Fibroblast of pulmonary artery (primary cell): Measurements from ENCODE around the gene NTRK1.

ENCODE experiments used
- DNase-seq: peaks from one replicate; pipeline ENCODE4 v3.0.0-alpha.2; 2010; ENCODE audit warnings: low read depth
- H3K4me3 ChIP-seq: replicated peaks from 2 replicates; pipeline ENCODE4 v1.5.1; 2011; ENCODE audit warnings: low read depth, mild to moderate bottlenecking, control low read depth, low read length, moderate library complexity
- TF ChIP-seq, protein P1 (sequence below): IDR thresholded peaks from 2 replicates; pipeline ENCODE4 v1.5.1; 2011; ENCODE audit warnings: mild to moderate bottlenecking, control low read depth, low read length, inconsistent platforms; ENCODE audit errors: missing control alignments

Gene NTRK1

DNA sequence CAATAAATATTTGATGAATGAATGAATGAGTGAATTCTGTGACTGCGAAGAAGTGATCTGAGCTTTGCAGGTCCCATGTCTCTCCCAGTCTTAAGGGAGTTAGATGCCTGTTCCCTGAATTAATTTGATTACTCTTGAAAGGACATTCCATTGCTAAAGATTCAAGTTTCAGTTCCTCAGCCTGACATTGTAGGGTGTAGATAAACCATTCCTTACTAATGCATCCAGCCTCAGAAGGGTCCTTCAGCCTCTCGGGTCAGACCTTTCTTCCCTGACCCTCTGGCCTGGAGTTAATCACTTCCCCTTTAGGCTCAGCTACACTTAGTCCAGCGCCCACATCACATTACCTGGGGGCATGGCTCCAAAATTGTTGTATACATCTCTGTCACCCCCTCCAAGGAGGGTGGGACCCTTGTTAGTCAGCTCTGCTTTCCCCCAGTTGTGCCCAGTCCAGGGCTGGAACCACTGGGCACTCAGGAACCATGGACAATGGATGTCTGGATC is 4.3 kb upstream of the NTRK1 start:
- no peak overlapping the region for H3K4me3 ChIP-seq
- DNase-seq: no peak
- TF ChIP-seq, protein P1, sequence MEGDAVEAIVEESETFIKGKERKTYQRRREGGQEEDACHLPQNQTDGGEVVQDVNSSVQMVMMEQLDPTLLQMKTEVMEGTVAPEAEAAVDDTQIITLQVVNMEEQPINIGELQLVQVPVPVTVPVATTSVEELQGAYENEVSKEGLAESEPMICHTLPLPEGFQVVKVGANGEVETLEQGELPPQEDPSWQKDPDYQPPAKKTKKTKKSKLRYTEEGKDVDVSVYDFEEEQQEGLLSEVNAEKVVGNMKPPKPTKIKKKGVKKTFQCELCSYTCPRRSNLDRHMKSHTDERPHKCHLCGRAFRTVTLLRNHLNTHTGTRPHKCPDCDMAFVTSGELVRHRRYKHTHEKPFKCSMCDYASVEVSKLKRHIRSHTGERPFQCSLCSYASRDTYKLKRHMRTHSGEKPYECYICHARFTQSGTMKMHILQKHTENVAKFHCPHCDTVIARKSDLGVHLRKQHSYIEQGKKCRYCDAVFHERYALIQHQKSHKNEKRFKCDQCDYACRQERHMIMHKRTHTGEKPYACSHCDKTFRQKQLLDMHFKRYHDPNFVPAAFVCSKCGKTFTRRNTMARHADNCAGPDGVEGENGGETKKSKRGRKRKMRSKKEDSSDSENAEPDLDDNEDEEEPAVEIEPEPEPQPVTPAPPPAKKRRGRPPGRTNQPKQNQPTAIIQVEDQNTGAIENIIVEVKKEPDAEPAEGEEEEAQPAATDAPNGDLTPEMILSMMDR: no peak

DNA sequence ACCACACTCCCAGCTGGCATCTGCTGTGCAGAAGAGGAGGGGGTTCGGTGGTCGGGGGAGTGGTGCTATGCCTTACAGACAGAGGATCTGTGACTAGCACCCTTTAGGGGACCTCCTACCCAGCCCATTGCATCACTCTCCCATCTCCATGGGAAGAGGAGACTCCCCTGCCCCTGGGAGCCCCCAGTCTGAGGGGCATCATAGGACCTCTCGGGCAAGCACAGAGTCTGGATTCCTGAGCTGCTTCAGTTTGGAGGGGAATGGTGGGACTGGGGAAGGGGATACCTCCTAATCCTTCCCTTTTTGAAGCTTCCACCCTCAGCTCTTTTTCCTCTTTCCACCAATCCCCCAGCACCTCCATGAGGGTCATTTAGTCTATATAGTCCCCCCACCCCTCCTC is 3.1 kb upstream of the NTRK1 start:
- H3K4me3 ChIP-seq: no peak overlapping the region
- DNase-seq: no peak
- TF ChIP-seq, protein P1: no peak

DNA sequence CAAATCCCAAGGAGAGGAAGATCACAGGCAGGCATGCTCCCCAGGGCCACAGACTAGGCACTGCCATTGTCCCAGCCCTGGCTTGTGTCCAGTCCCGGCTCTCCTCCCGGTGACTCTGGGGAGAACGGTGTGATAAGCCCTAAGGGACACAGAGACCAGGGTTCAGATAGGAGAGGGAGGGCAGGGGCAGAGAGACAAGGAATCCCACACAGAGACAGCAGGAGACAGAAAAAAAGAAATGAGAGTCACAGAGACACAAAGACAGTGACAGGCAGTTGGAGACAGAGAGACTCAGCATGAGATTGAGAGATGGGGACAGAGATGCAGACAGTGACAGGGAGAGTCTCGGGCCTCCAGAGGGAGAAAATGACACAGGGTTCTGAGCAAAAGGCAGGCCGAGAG is 2.1 kb upstream of the NTRK1 start:
- TF ChIP-seq, protein P1: no peak
- H3K4me3 ChIP-seq: no peak overlapping the region
- no peak for DNase-seq

DNA sequence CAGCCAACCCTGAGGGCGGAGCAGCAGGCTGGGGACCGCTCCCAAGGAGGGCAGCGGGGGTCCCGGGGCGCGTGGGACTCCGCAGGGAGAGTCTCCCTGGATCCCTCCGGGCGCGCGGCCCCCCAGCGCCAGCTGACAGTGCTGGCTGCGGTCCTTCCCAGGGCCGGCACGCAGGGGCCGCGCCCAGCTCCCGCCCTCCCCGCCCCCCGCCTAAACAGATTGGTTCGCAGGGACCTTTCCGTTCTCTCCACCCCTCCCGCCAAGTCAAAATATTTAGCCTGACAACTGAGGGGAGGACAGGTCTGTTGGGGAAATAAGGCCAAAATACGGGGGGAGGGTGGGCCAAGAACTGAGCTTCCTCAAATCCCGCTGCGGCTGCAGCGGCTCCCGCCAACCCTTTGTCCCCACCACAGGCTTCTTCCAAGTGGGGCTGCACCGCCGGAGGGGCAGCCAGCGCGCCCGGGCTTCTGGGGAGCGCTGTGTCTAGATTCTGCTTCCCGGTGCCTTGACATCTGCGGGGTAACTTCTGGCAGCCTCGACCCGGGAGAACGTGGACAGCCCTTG is 1.6 kb upstream of the NTRK1 start, which contains the start of gene INSRR:
TSS of gene INSRR (minus strand) at position 159 of the 564 bp plus-strand sequence. CDS start 496 bp downstream, outside the sequence.
- peak within 1 kb of the TSS; percentile 36 for H3K4me3 ChIP-seq
- TF ChIP-seq, protein P1: no peak
- DNase-seq: no peak

DNA sequence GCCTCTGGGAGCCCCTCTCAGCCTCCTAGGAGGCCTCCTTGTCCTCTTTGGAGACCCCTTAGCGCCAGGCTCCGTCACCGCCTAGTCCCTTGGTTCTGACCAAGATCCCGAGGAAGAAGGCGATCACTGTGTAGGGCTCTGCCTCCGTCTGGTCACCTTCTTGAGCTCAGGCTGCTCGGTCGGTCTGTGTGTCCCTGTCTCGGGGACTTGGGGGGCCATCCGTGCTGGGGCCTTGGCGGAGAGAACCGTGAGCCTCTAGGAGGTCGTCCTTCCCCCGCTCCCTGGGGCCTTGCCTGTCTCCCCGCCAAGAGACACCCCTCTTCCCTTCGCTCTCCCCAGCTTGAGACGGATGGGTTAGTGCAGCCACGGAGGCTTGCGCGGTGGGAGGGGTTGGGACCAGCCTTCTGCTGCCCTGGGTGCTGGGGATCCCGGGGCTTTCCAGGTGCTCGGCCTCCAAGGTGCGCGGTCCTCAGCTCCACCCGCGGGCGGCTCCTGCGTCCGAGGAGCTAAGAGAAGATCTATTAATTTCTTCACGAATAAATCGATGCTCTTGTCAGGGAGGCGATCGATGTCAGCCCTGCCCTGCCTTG is 1.0 kb upstream of the NTRK1 start:
- TF ChIP-seq, protein P1: no peak
- H3K4me3 ChIP-seq: peak overlapping the region; percentile 36
- DNase-seq: peak; percentile 17

DNA sequence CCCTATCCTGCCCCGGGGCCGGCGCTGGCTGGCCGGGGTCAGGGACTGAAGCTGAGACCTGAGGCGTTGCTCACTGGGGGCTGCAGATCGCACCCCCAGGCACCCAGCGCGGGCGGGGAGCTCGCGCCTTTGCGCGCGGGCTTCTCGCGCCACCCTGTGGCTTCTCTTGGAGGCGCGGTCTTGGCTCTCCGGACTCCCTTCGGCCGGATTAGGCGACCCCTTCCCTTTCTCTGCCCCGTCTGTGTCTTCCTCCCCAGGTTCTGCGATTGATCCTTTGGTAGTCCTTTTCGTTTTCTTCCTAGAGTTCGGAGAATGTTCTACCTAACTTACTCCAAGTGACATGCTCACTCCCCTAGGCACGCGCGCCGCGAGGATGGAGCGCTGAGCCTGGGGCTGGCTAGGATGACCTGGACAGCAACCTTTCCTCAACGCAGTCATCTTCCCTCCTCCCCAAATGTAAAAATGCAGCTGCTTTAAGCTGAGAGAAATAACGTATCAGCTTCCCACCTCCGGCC is 495 bp upstream of the NTRK1 start:
- TF ChIP-seq, protein P1: peak; percentile 69
- peak; percentile 35 for DNase-seq
- H3K4me3 ChIP-seq: peak overlapping the region; percentile 36
